Chondrocyte (in vitro differentiated cells): ENCODE measurements around the gene WDR76. TPM values are rescaled to one million over a fixed set of nuclear protein-coding genes. Genes with fewer than 3 reads are reported as not detected.
A peak's percentile ranks its signal among the peaks of the same experiment; 100 is the strongest.
"Not testable (repeated sequence)": the region's sequence is repeated elsewhere in the genome, so short reads cannot be mapped to it uniquely, and the experiment has no call there.

Experiments
- DNase-seq: peaks from one replicate; pipeline ENCODE4 v3.0.0; 2021; ENCODE audit warnings: mixed read lengths, low spot score
- H3K27ac Mint-ChIP-seq: one replicate; pipeline ENCODE4 v1.8.0; 2021; ENCODE audit warnings: mild to moderate bottlenecking, moderate library complexity, mixed read lengths; ENCODE audit not compliant: unreplicated experiment
- H3K27me3 Mint-ChIP-seq: 2 replicates; pipeline ENCODE4 v1.8.0; 2021; ENCODE audit warnings: low read depth, mixed read lengths
- H3K36me3 Mint-ChIP-seq: 2 replicates; pipeline ENCODE4 v1.8.0; 2021; ENCODE audit warnings: low read depth, mixed read lengths
- H3K4me1 Mint-ChIP-seq: 2 replicates; pipeline ENCODE4 v1.8.0; 2021; ENCODE audit warnings: low read depth, mild to moderate bottlenecking, mixed read lengths
- H3K4me3 Mint-ChIP-seq: one replicate; pipeline ENCODE4 v1.8.0; 2021; ENCODE audit warnings: mild to moderate bottlenecking, moderate library complexity, mixed read lengths; ENCODE audit not compliant: unreplicated experiment
- H3K9me3 Mint-ChIP-seq: 2 replicates; pipeline ENCODE4 v1.8.0; 2021; ENCODE audit warnings: low read depth, mixed read lengths
- total RNA-seq: library from RNA; stranded (reverse); gene quantifications from 3 replicates; pipeline ENCODE4 v1.2.1, GENCODE V29; 2021
- TF ChIP-seq, protein P1 (sequence below): fragments of 200-600 bp; sonication (generic); IDR thresholded peaks from 2 replicates; pipeline ENCODE4 v1.5.0; 2021; ENCODE audit warnings: antibody characterized with exemption, mild to moderate bottlenecking, moderate library complexity

Gene WDR76
- total RNA-seq, 1 donor from 2014 or later = 6.1 TPM

GRCh38 chr15:43808435-43808950, 18.3 kb upstream of the WDR76 start:
- H3K4me1 Mint-ChIP-seq = no peaks in the 10 kb centered on the region
- no peak overlapping the region for H3K4me3 Mint-ChIP-seq
- DNase-seq = no peak
- no peaks in the 10 kb centered on the region for H3K9me3 Mint-ChIP-seq
- TF ChIP-seq, protein P1, sequence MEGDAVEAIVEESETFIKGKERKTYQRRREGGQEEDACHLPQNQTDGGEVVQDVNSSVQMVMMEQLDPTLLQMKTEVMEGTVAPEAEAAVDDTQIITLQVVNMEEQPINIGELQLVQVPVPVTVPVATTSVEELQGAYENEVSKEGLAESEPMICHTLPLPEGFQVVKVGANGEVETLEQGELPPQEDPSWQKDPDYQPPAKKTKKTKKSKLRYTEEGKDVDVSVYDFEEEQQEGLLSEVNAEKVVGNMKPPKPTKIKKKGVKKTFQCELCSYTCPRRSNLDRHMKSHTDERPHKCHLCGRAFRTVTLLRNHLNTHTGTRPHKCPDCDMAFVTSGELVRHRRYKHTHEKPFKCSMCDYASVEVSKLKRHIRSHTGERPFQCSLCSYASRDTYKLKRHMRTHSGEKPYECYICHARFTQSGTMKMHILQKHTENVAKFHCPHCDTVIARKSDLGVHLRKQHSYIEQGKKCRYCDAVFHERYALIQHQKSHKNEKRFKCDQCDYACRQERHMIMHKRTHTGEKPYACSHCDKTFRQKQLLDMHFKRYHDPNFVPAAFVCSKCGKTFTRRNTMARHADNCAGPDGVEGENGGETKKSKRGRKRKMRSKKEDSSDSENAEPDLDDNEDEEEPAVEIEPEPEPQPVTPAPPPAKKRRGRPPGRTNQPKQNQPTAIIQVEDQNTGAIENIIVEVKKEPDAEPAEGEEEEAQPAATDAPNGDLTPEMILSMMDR = no peak
- H3K36me3 Mint-ChIP-seq = peaks cover 43% of the 10 kb centered on the region
- H3K27me3 Mint-ChIP-seq = no peaks in the 10 kb centered on the region
- H3K27ac Mint-ChIP-seq = no peak overlapping the region

- TF ChIP-seq, protein P1 = no peak
- H3K4me3 Mint-ChIP-seq = no peak overlapping the region
- no peak overlapping the region for H3K27ac Mint-ChIP-seq
- H3K9me3 Mint-ChIP-seq = no peaks in the 10 kb centered on the region
- no peaks in the 10 kb centered on the region for H3K27me3 Mint-ChIP-seq
- H3K4me1 Mint-ChIP-seq = no peaks in the 10 kb centered on the region
- no peak for DNase-seq
- H3K36me3 Mint-ChIP-seq = peaks cover 45% of the 10 kb centered on the region
Measured at GRCh38 chr15:43808960-43809678, 17.7 kb upstream of the WDR76 start.

- not testable (repeated sequence) for H3K9me3 Mint-ChIP-seq, H3K27me3 Mint-ChIP-seq, H3K4me1 Mint-ChIP-seq, DNase-seq, H3K4me3 Mint-ChIP-seq, H3K27ac Mint-ChIP-seq
- H3K36me3 Mint-ChIP-seq = peaks cover 34% of the 10 kb centered on the region
Measured at GRCh38 chr15:43815064-43815463, 11.7 kb upstream of the WDR76 start.

DNA sequence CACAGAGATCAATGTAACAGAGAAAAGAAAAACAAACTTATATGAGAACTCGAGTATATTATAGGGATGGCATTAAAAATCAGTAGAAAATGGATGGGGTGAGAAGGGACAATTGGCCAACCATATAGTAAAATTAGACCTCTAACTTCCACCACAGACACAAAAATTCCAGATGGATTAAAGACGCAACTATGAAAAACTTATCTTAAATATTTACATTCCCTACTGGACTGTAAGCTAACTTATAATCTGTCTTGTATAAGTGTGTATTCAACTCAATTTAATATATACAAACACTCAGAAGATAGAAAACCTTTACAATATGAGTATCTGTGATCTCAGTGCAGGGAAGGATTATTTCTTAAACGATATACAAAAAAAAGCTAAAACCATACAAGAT, 5.3 kb upstream of the WDR76 start:
- Mint-ChIP-seq H3K27ac (no peak overlapping the region), H3K27me3 (no peaks in the 10 kb centered on the region), H3K36me3 (peaks cover 5% of the 10 kb centered on the region), H3K9me3 (no peaks in the 10 kb centered on the region), H3K4me1 (peaks cover 29% of the 10 kb centered on the region), H3K4me3 (peak overlapping the region; percentile 11)
- DNase-seq = no peak
- TF ChIP-seq, protein P1 = no peak

- Mint-ChIP-seq H3K36me3 (no peaks in the 10 kb centered on the region), H3K9me3 (no peaks in the 10 kb centered on the region), H3K4me1 (peaks cover 47% of the 10 kb centered on the region), H3K27ac (peak within 1 kb of the TSS; percentile 99), H3K27me3 (no peaks in the 10 kb centered on the region), H3K4me3 (peak within 1 kb of the TSS; percentile 98)
- TF ChIP-seq, protein P1 = no peak
- peak; percentile 94 for DNase-seq
Measured at GRCh38 chr15:43824302-43825246, 2.2 kb upstream of the WDR76 start, which contains the start of gene MFAP1. MFAP1 (minus strand) TSS chr15:43824690; CDS start chr15:43824569, 121 bp downstream.

GRCh38 chr15:43825305-43825704, 1.5 kb upstream of the WDR76 start:
- not testable (repeated sequence) for H3K36me3 Mint-ChIP-seq, H3K27me3 Mint-ChIP-seq, H3K27ac Mint-ChIP-seq, DNase-seq, H3K9me3 Mint-ChIP-seq, H3K4me3 Mint-ChIP-seq
- peaks cover 47% of the 10 kb centered on the region for H3K4me1 Mint-ChIP-seq
